Amniotic stem cell (primary cell): ENCODE results near the gene DNAH10.
A peak's percentile ranks its signal among the peaks of the same experiment; 100 is the strongest.

Experiments
- DNase-seq: peaks from one replicate; lab custom pipeline; 2025; lab: John Stamatoyannopoulos, UW

The DNAH10 gene

GRCh38 chr12:123790905-123791467 is 28.9 kb downstream of the DNAH10 start:
- DNase-seq: no peak

DNA sequence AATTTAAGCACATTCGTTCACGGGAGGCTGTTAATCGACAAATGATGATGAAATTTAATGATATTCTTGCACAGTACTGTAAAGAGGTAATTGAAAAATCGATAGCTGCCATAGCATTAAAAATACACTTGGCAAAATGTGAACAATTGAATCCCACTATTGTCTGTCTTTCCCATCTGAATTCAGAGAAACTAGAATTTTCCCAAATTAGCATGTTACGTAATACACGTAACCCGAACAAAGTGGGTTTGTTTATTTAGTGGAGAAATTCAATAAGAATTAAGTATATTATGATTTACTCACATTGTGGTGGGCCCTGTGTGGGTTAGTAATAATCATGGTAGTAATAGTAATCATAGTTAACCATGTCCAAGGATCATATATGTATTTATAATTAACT is 31.9 kb downstream of the DNAH10 start:
- DNase-seq: no peak

- no peak for DNase-seq
Observed at GRCh38 chr12:123798518-123798917, 36.4 kb downstream of the DNAH10 start.

GRCh38 chr12:123799227-123799626 is 37.1 kb downstream of the DNAH10 start:
- DNase-seq: no peak

DNA sequence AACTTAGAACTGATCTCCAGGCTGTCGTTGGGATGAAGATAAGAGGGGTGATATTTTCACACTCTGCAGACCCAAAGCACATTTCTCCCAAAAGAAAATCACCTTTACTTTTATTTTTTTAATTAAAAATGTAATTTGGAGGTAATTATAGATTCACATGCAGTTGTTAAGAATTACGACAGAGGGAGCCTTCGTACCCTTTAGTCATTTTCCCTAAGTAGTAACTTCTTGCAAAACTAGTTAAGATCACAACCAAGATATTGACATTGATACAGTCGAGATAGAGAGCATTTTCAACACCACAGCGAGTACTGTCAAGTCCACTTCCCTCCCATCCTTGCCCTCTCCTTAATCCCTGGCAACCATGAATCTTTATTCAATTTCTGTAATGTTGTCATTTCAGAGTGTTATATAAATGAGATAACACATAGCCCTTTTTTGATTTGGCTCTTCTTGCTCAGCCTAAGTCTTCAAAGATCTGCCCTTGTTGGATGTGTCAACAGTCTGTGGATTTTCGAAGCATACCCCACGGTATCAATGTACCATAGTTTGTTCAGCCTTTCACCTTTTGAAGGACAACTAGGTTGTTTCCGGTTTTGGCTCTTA is 39.6 kb downstream of the DNAH10 start:
- peak; percentile 10 for DNase-seq

DNA sequence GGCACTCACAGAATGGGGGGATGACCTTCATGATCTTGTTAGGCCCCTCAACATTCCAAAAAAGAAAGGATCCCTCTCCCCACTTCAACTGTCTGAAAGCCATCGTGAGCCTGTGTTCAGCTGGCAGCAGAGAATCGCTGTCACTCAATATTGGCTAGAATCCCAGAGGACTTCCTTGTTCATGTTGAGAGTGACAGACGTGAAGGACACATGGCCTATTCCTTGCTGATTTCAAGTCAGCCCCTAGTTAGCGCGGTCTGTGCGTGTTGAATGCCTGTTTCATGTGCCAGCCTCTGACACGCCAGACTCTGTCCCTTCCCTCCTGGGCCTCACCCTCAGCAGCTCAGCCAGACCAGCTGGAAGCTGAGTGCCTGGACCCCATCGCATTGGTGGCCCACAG is 43.1 kb downstream of the DNAH10 start:
- no peak for DNase-seq

DNA sequence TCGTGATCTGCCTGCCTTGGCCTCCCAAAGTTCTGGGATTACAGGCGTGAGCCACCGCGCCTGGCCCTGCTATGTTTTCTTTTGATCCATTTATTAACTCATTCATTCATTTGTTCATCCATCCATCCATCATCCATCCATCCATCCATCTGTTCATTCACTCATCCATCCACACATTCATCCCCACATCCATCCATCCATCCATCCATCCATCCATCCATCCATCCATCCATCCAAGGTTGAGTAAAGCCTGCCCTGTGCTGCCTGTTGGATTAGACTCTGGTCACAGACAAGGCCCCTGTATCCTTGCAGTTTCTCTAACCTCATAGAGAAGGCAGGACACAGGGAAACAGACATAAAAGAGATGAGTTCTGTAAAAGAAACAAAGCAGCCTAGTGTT is 44.9 kb downstream of the DNAH10 start:
- DNase-seq: no peak

- no peak for DNase-seq
Observed at GRCh38 chr12:123807670-123808069, 45.6 kb downstream of the DNAH10 start.

DNA sequence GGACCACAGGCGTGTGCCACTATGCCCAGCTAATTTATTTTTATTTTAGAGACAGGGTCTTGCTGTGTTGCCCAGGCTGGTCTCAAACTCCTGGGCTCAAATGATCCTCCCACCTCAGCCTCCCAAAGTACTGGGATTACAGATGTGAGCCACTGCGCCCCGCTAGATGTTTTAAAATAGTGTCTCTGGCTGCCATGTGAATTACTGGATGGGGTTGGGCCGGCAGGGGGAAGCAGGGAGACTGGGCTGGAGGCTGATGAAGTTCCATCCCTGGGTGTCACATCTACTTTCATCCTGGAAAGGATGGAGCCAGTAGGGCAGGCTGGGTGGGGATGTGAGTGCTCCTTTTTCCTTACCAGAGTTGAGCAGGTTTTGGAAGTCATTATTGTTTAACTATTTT is 46.1 kb downstream of the DNAH10 start:
- no peak for DNase-seq

DNA sequence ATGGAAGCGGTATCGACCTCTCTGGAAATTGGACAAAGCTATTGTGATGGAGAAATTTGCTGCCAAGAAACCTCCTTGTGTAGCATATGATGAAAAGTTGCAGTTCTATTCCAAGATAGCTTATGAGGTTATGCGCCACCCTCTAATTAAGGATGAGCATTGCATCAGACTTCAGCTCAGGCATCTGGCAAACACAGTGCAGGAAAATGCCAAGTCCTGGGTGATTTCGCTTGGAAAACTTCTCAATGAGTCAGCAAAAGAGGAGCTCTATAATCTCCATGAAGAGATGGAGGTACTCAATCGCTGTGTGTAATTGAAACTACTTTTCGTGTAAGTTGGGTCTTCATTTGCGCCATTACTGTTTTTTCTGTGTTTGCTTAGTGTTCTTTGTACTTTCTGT is 51.2 kb downstream of the DNAH10 start:
- DNase-seq: no peak

DNA sequence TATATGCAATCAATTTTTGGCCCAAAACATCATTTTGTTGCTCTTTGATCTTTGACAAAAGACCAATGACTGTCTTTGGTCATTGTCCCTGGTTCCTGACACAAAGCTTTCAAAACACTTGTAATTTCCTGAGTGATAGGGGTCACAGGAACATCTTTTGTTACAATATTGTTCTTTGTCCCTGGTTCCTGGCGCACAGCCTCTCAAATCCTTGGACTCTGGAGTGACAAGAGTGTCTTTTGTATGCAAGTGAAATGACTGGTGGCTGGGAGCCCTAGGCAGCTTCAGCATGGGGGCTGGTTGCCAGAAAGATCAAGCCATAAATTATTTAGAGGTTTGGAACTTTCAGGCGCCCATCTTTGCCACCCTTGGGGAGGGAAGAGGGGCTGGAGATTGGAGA is 53.9 kb downstream of the DNAH10 start:
- DNase-seq: no peak

DNA sequence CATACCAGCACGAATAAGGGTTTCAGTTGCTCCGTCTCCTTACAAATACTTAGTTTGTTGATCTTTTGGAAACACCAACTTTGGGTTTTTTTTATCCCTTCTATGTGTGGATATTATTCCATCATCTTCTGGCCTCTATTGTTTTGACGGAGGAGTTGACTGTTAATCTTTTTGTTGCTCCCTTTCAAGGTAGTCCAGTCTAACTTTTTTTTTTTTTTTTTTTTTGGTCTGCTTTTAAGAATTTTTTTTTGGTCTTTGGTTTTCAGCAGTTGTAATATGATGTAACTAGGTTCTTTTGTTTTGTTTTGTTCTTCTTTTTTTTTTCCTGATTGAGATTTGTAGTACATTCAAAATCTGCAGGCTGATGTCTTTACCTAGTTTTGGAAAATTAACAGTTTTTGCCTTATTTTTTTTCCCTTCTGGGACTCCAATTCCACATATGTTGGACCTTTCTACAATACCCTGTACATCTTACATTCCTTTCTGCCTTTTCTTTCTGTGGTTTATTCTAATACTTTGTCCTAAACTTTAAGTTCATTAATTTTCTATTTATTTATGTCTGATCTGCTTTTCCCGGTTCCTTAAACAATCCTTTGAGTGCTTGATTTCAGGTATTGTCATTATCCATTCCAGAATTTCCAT is 54.9 kb downstream of the DNAH10 start:
- no peak for DNase-seq

GRCh38 chr12:123822804-123823203 is 60.7 kb downstream of the DNAH10 start:
- no peak for DNase-seq

DNA sequence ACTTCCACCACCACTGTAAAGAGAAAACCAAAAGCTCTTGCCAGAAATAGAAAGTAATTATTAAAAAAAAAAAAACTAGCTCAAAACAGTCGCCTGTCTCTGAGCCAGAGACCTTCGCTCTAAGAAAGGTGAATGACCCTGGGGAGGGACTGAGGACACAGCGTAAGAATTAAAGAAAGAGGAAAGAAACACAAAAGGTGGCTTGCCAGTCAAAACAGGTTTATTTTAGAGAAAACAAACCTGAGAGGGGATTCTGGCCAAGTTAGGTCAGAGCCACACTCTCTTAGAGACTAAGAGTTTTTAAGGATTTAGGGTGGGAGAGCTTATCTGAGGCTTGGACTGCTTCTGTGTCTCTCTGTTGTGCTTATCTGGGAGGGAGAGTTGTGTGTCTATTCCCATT is 66.0 kb downstream of the DNAH10 start:
- DNase-seq: no peak

DNA sequence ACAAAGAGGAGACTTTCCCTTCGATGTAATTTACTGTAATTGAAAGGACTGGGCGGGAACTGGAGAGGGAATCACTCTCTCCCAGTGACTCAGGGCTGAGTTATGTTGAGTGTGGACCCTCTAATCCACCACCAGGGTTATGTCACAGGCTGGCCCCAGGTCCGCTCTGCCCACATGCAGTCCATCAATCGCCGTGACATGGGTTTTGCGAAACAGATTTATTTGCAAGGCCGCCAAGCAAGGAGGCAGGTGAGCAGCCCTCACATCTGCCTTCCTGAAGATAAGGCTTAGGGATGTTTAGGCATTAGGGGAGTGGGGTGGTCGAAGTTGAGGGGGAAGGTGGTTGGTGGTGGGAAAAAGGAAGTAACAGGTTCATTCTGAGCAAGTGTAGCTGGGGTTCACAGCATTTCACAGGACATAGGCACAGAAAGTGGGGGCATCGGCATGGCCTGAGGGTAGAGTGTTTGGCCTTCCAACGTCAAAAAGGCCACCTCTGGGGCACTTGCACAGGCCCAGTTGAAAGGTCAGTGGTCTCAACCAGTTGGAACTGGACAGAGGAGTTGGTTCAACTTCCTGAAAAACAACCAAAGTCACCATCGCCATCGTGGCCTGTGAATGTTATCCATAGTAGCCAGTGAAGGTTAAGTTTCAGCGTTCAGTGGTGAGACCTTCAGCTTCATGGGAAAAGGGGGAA is 66.9 kb downstream of the DNAH10 start:
- no peak for DNase-seq

DNA sequence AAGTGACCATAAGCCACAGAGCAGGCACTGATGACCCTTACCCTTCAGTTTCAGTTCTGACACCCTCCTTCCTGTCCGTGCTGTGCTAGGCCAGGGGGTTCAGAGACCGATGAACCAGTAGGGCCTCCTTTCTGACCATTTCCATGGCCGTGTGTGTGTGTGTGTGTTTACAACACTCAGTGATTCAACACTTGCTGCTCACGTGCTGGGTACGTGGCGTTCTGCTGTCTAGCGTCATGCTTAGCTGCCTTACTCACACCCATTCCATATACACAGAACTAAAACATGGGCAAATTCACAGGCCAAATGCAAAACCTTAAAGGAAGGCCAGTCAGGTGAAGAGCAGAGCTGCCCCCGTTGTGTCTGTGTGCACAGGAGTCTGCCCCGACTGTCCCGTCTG is 67.5 kb downstream of the DNAH10 start:
- DNase-seq: no peak

DNA sequence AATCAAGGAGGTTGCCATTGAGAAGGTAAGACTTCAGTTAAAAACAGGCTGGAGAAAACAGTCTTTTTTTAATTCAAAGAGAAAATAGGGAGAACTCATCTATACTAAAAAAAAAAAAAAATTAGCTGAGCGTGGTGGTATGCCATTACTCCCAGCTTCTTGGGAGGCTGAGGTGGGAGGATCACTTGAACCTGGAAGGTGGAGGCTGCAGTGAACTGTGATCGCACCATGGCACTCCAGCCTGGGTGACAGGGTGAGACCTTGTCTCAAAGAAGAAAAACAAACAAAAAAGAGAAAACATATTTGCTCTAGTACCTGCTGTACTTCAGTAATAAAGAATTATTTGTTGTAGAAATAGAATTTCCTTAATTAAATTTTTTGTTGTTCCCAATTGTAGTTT is 68.6 kb downstream of the DNAH10 start:
- no peak for DNase-seq

GRCh38 chr12:123832052-123832451 is 70.0 kb downstream of the DNAH10 start:
- no peak for DNase-seq

DNA sequence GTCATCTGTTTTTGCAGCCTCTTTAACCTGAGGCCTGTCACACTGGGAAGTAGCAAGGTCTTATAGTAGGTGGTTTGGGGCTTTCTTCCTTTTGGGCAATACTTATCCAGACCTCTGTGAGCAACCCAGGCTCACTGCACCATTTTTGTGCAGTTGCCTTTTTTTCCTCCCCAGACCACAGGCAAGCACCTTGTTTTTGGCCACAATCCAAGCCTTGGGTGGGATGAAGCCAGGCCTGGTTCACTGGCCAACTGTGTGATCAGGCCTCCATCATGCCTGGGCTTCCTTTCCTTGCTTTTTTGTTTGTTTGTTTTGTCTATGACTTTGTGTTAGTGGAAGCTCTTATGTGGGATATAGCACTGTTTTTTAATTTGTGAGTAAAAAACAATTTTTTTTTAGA is 71.7 kb downstream of the DNAH10 start:
- no peak for DNase-seq

GRCh38 chr12:123834845-123835244 is 72.7 kb downstream of the DNAH10 start:
- DNase-seq: no peak

DNA sequence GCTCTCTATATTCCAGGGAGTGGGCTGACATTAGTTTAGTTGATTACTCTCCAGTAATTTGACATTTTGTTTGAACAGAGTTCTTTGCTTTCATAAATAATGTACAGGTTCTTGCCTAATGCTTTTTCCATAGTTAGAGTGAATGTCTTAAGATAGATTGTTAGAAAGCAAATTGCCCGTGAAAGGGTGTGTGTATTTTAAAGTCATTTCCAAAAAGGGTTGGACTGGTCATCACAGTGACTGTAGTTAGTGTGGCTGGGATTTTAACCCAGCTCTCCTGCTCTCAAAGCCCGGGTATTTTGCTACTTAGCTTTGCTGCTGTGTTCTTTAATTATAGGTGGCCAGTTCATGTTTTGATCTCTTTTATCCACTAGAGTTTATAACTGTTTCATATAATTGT is 74.2 kb downstream of the DNAH10 start:
- no peak for DNase-seq

DNA sequence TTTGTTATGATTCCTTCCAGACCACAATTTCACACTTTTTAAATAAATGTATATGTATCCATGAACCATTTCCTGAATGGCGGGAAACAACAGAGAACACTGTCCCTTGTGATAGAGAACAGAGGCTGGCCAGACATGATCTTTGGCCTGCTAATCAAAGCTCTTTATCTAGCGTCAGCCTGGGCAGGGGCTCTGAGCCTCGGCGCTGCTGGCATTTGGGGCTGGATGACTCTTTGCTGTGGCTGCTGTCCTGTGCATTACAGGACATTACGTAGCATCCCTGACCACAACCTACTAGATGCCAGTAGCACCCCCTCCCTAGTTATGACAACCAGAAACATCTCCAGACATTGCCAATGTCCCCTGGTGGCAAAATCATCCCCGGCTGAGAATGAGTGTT is 77.7 kb downstream of the DNAH10 start:
- no peak for DNase-seq

DNA sequence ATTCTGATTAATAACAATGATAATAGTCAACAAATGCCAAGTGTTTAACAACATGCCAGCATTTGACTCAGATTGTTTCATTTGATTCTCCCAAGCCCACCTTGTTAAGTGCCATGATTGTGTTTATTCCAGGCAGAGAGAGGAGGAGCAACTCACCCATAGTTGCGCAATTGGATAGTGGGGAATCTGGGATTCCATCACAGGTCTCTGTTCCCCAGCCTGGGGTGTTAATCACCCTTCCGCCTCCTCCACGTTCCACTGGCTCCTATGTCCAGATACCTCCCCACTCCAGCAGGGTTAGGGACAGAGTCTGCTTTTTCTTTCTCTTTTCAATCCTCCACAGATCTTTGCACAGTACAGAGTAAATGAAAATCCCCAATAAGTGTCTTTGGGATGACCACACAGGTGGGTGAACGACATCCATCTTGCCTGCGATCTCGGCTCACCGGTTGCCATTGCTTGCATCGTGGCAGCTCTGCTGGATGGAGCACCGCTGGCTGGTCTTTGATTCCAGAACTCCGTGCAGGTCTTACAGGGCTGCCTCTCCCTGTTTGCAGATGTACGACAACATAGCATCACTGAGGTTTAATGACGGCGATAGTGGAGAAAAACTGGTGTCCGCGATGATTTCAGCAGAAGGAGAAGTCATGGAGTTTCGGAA is 78.8 kb downstream of the DNAH10 start:
- DNase-seq: no peak
